ENCODE data around the gene HNRNPUL1. TPM values are rescaled to one million over a fixed set of nuclear protein-coding genes. Genes with fewer than 3 reads are reported as not detected.

Gene HNRNPUL1
- total RNA-seq, 1 donor from 2014 or later, result 81.1 TPM

DNA sequence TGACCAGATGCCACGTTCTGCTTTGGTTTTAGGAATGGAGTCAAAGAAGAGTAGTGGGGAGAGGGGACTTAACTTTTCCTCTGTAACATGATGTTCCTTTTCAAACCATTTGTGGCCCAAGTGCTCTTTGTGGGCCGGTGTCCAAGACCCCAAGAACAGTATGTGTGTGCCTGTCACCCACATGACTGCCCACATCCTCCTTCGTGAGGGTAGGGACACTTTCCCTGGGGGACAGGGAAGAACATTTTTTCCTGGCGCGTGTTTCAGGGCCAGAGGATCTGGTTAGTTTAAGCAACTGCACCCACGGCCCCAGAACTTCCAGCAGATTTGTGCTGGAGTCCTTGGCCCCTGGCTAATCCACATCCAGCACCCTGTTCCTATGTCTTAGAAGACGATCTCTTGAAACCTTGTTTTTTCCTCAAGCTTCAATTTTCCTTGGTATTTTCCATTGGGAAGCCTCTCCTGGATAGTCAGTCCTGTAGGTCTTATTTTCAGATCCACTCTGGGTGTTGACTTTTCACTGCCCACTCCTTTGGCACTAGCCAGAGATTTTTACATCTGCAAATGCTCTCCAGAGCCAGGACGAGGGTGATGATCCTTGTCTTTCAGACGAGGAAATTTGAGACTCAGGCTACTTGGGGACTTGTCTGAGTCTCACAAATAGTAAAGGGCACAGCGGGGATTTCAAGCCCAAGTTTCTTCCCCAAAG lies 35.0 kb downstream of the HNRNPUL1 start:
- H3K27me3 ChIP-seq, result no peaks in the 10 kb centered on the region
- intact Hi-C loops (cut with DNase I), result no loop called here
- DNase-seq (ENCODE audit: low spot score in 2 of 2), result peak in 1 of 2 donors; percentile 75
- peaks cover 60 to 80% of the 10 kb centered on the region in 2 donors for H3K36me3 ChIP-seq
- peak overlapping the region; percentile 86 to 87 for H3K27ac ChIP-seq
- H3K9me3 ChIP-seq, result no peaks in the 10 kb centered on the region
- peak overlapping the region in 1 of 2 donors; percentile 1 for H3K4me3 ChIP-seq
- peaks cover 15 to 29% of the 10 kb centered on the region in 2 donors for H3K4me1 ChIP-seq
- TF ChIP-seq, protein P1, sequence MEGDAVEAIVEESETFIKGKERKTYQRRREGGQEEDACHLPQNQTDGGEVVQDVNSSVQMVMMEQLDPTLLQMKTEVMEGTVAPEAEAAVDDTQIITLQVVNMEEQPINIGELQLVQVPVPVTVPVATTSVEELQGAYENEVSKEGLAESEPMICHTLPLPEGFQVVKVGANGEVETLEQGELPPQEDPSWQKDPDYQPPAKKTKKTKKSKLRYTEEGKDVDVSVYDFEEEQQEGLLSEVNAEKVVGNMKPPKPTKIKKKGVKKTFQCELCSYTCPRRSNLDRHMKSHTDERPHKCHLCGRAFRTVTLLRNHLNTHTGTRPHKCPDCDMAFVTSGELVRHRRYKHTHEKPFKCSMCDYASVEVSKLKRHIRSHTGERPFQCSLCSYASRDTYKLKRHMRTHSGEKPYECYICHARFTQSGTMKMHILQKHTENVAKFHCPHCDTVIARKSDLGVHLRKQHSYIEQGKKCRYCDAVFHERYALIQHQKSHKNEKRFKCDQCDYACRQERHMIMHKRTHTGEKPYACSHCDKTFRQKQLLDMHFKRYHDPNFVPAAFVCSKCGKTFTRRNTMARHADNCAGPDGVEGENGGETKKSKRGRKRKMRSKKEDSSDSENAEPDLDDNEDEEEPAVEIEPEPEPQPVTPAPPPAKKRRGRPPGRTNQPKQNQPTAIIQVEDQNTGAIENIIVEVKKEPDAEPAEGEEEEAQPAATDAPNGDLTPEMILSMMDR (IDR thresholded peaks at IDR 0.05), result no peak

DNA sequence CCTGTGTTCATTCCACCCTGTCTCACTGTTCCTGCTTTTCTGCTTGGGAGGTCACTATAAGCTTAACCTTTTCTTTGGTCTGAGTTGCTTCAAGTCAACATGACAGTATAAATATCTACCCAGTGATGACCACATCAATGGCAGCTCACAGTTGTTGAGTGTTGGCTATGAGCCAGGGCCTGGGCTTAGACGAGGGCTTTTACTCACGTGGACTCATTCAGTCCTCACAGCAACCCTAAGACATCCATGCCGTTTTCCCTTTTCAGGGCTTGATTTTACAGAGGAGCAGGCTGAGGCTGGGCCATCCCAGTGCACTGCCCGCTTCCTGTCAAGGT lies 35.5 kb downstream of the HNRNPUL1 start:
- H3K4me1 ChIP-seq, result peaks cover 15 to 29% of the 10 kb centered on the region in 2 donors

GRCh38 chr19:41300555-41300954 lies 36.4 kb downstream of the HNRNPUL1 start:
- Histone ChIP-seq H3K27me3 (no peaks in the 10 kb centered on the region), H3K4me1 (peaks cover 15 to 29% of the 10 kb centered on the region in 2 donors), H3K9me3 (no peaks in the 10 kb centered on the region), H3K27ac (peak overlapping the region; percentile 86 to 87), H3K4me3 (no peak overlapping the region), H3K36me3 (peaks cover 60 to 80% of the 10 kb centered on the region in 2 donors)
- no peak for DNase-seq (ENCODE audit: low spot score in 2 of 2)
- TF ChIP-seq, protein P1 (IDR thresholded peaks at IDR 0.05), result no peak
- intact Hi-C loops (cut with DNase I), result loop anchor here (10.0 kb wide), 1 partner anchor 326 kb away; no protein-coding TSS in a partner anchor

More for the DNA sequence above, 35.5 kb downstream of the HNRNPUL1 start:
- no peaks in the 10 kb centered on the region for H3K9me3 ChIP-seq
- peak in 1 of 2 donors; percentile 78 for DNase-seq (ENCODE audit: low spot score in 2 of 2)
- no peaks in the 10 kb centered on the region for H3K27me3 ChIP-seq
- H3K36me3 ChIP-seq, result peaks cover 60 to 80% of the 10 kb centered on the region in 2 donors
- TF ChIP-seq, protein P1 (IDR thresholded peaks at IDR 0.05), result no peak
- intact Hi-C loops (cut with DNase I), result loop anchor here (10.0 kb wide), 1 partner anchor 325 kb away; no protein-coding TSS in a partner anchor
- peak overlapping the region; percentile 86 to 87 for H3K27ac ChIP-seq
- no peak overlapping the region for H3K4me3 ChIP-seq

DNA sequence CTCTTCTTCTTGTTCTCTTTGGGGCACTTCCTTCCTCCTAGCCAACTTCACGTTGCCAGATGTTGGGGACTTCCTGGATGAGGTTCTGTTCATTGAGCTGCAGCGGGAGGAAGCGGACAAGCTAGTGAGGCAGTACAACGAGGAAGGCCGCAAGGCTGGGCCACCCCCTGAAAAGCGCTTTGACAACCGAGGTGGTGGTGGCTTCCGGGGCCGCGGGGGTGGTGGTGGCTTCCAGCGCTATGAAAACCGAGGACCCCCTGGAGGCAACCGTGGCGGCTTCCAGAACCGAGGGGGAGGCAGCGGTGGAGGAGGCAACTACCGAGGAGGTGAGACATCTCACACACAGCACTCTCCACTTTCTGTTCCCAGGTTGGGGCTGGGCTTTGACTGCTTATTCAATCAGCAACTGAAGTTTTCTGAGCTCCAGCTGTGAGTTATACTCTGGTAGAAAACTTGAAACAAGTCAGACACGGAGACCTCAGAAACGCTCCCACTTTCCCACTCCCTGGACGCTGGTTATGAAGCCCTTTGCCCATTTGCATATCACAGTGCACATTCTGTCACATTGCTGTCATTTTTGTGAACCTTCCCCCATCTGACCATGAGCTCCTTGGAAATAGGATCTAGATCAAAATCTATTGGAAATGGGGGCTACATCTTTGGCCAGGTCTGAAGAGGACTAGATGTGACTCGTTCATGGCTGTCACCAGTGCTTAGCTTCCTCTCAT lies 38.6 kb downstream of the HNRNPUL1 start:
- Histone ChIP-seq H3K27ac (no peak overlapping the region), H3K27me3 (no peaks in the 10 kb centered on the region), H3K9me3 (no peaks in the 10 kb centered on the region), H3K36me3 (peaks cover 59 to 73% of the 10 kb centered on the region in 2 donors), H3K4me3 (no peak overlapping the region), H3K4me1 (peaks cover 14 to 24% of the 10 kb centered on the region in 2 donors)
- TF ChIP-seq, protein P1 (IDR thresholded peaks at IDR 0.05), result no peak
- intact Hi-C loops (cut with DNase I), result loop anchor here (10.0 kb wide), 1 partner anchor 328 kb away; no protein-coding TSS in a partner anchor
- no peak for DNase-seq (ENCODE audit: low spot score in 2 of 2)

DNA sequence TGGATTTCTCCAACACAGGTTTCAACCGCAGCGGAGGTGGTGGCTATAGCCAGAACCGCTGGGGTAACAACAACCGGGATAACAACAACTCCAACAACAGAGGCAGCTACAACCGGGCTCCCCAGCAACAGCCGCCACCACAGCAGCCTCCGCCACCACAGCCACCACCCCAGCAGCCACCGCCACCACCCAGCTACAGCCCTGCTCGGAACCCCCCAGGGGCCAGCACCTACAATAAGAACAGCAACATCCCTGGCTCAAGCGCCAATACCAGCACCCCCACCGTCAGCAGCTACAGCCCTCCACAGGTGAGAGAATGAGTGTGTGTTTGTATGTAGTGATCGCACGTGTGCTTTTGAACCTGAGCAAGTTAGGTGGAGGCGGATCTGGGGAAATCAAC lies 39.8 kb downstream of the HNRNPUL1 start:
- TF ChIP-seq, protein P1 (IDR thresholded peaks at IDR 0.05), result no peak
- Histone ChIP-seq H3K9me3 (no peaks in the 10 kb centered on the region), H3K4me1 (peaks cover 8 to 17% of the 10 kb centered on the region in 2 donors), H3K4me3 (no peak overlapping the region), H3K27ac (no peak overlapping the region), H3K27me3 (no peaks in the 10 kb centered on the region), H3K36me3 (peaks cover 59 to 71% of the 10 kb centered on the region in 2 donors)
- intact Hi-C loops (cut with DNase I), result loop anchor here (10.0 kb wide), 1 partner anchor 329 kb away; no protein-coding TSS in a partner anchor
- DNase-seq (ENCODE audit: low spot score in 2 of 2), result no peak

Data from ascending aorta (tissue), 2 donors.